ENCODE measurements around the gene PTCH2.
"Not testable (repeated sequence)": the region's sequence is repeated elsewhere in the genome, so short reads cannot be mapped to it uniquely, and the experiment has no call there.

Gene PTCH2

GRCh38 chr1:44819608-44820327 is 23.3 kb downstream of the PTCH2 start:
- in situ Hi-C loops (cut with HindIII; ENCODE audit: low sequenced_read_pairs): no loop called here

- in situ Hi-C loops (cut with HindIII; ENCODE audit: low sequenced_read_pairs): no loop called here
Observed at GRCh38 chr1:44819196-44819607, 23.9 kb downstream of the PTCH2 start.

DNA sequence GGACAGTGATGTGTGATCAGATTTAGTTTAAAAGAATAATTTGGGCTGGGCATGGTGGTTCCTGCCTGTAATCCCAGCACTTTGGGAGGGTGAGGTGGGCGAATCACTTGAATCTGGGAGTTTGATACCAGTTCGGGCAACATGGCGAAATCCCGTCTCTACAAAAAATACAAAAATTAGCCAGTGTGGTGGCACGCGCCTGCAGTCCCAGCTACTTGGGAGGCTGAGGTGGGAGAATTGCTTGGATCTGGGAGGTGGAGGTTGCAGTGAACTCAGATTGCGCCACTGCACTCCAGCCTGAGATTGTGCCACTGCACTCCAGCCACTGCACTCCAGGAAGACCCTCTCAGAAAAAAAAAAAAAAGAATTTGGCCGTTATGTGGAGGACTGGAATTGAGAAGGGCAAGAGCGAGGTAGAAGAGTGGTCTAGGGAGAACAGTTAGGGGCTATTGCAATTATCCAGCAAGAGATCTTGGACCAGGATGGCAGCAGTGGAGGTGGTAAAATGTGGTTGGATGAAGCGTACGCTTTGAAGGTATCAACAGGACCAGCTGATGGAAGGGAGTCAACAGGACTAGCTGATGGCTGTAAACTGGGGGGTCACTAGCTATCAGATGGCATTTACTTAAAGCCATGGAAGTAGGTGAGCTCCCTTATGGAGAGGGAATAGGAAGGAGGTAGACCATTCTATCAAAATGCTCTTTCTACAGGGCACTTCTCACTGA is 25.1 kb downstream of the PTCH2 start:
- in situ Hi-C loops (cut with HindIII; ENCODE audit: low sequenced_read_pairs): no loop called here

GRCh38 chr1:44817307-44817706 is 25.7 kb downstream of the PTCH2 start:
- in situ Hi-C loops (cut with HindIII; ENCODE audit: low sequenced_read_pairs): no loop called here

- in situ Hi-C loops (cut with HindIII; ENCODE audit: low sequenced_read_pairs): not testable (repeated sequence)
Observed at GRCh38 chr1:44815926-44816325, 27.1 kb downstream of the PTCH2 start.

GRCh38 chr1:44812822-44813543 is 30.1 kb downstream of the PTCH2 start:
- in situ Hi-C loops (cut with HindIII; ENCODE audit: low sequenced_read_pairs): no loop called here

GRCh38 chr1:44811234-44811633 is 31.8 kb downstream of the PTCH2 start:
- in situ Hi-C loops (cut with HindIII; ENCODE audit: low sequenced_read_pairs): no loop called here

GRCh38 chr1:44810762-44811105 is 32.3 kb downstream of the PTCH2 start:
- in situ Hi-C loops (cut with HindIII; ENCODE audit: low sequenced_read_pairs): not testable (repeated sequence)

DNA sequence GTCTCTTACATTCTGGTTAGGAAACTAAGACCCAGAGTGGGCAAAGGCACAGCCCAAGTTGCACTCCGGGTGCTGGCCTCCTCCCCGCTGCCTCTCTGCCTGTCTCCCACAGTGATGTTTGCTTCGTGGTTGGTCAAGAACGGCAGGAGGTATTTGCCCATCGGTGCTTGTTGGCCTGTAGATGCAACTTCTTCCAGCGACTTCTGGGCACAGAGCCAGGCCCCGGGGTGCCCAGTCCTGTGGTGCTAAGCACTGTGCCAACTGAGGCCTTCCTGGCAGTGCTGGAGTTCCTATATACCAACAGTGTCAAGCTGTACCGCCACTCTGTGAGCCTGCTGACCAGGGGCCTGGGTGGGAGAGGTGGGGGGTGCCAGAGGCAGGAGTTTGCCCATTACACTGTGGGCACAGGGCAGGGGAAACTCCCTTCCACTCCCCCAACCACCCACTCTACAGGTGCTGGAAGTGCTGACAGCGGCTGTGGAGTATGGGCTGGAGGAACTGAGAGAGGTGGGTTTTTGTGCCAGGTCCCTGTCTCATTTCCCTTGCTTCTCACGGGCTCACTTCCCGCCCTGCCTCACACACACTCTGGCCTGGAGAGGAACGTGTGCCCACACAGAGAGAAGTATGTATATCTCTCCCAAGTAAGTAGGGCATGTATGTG is 32.8 kb downstream of the PTCH2 start:
- in situ Hi-C loops (cut with HindIII; ENCODE audit: low sequenced_read_pairs): no loop called here

- in situ Hi-C loops (cut with HindIII; ENCODE audit: low sequenced_read_pairs): no loop called here
Observed at GRCh38 chr1:44808938-44809917, 33.8 kb downstream of the PTCH2 start.

GRCh38 chr1:44808063-44808937 is 34.8 kb downstream of the PTCH2 start, which contains the start of gene BTBD19:
TSS of gene BTBD19 (plus strand) at chr1:44808523. CDS start at chr1:44808821, 298 bp downstream.
- in situ Hi-C loops (cut with HindIII; ENCODE audit: low sequenced_read_pairs): no loop called here

DNA sequence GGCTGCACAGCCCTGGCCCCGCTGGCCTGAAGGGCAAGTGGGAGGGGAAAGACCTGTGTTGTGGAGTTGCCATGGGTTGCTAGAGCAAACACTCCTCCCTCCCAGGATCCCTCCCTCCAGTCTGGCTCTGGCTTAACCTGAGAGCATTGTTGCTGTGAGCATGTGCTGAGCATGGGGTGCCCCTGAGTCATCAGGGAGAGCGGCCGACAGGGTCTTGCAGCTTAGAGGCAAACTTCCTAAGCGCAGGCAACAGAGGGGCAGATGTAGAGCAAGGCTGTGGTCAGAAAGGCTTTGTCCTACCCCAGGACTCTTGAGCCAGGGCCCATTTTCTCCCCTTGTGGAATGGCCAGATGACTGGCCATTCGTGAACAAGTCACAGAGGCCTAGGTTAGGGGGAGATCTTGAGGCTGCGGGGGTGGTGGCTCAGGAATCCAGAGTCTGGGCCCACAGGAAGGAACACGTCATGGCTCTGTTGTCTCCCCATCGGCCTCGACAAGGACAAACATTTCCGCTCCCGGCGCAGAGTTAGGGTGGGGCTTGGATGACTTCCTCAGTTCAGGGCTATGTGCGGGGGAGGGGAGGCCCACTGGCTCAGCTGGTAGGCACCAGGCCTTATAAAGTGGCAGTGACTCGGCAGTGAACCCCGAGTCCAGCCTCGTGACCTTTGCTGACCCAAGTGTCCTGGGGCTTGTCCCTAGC is 35.5 kb downstream of the PTCH2 start:
- in situ Hi-C loops (cut with HindIII; ENCODE audit: low sequenced_read_pairs): no loop called here

- in situ Hi-C loops (cut with HindIII; ENCODE audit: low sequenced_read_pairs): no loop called here
Observed at GRCh38 chr1:44806704-44807363, 36.2 kb downstream of the PTCH2 start, which contains the start of gene DYNLT4. TSS of gene DYNLT4 (minus strand) at chr1:44807351. CDS start at chr1:44806668, 683 bp downstream.

DNA sequence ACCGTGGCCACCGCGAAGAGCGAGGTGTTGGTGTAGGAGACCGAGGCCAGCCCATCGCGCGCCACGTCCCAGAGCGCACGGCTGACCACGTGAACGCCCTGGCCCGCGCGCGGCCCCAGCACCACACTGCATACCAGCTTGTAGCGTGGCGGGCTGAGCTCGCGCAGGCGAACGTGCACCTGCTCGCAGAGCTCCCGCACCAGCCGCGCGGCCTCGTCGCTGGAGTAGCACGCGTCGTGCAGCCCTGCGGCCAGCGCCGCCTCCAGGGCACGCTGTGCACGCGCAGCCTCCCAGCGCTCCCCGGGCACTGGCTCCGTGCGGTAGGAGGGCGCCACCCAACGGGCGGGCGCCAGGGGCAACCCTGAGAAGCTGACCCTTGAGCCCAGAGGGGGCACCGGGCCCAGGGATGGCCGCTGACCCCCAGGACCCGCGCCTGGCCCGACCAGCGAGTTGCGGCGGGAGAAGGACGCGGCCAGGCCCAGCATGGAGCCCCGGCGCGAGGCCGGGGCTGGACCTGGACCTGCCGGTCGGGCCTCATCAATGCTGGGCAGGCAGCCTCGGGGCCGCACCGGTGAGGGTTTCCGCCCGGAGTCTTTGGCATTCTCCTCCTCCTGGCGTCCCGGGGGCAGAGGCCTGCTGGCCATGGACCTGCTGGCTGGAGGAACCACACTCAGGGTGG is 36.9 kb downstream of the PTCH2 start:
- in situ Hi-C loops (cut with HindIII; ENCODE audit: low sequenced_read_pairs): no loop called here

- in situ Hi-C loops (cut with HindIII; ENCODE audit: low sequenced_read_pairs): no loop called here
Observed at GRCh38 chr1:44805311-44806024, 37.6 kb downstream of the PTCH2 start.

- in situ Hi-C loops (cut with HindIII; ENCODE audit: low sequenced_read_pairs): no loop called here
Observed at GRCh38 chr1:44803312-44804095, 39.5 kb downstream of the PTCH2 start.
